SU-DHL-6 (cell line): ENCODE measurements around the gene AKNA.

Experiments used
- CTCF ChIP-seq: fragments of 200-600 bp; sonication (generic); IDR thresholded peaks from one replicate; pipeline ENCODE4 v1.5.1; 2017; ENCODE audit warnings: antibody characterized with exemption, mild to moderate bottlenecking, low read length, moderate library complexity; ENCODE audit not compliant: insufficient read depth, poor library complexity, severe bottlenecking
- EZH2phosphoT487 ChIP-seq: fragments of 200-600 bp; sonication (generic), shearing (Covaris generic); conservative IDR thresholded peaks from 2 replicates; pipeline ENCODE4 v1.6.1; 2018; ENCODE audit warnings: mild to moderate bottlenecking, antibody characterized with exemption, low read length, moderate library complexity, mixed read lengths

- TF ChIP-seq CTCF (no peak), EZH2phosphoT487 (no peak)
Measured at GRCh38 chr9:114364134-114365041, 23.4 kb downstream of the AKNA start.
